ENCODE results near the gene CHAC2. TPM values are rescaled to one million over a fixed set of nuclear protein-coding genes. Genes with fewer than 3 reads are reported as not detected.

Gene CHAC2
- total RNA-seq, 4 donors from 2014 or later, result 4.0 to 15.0 (median 5.1) TPM

- TF ChIP-seq CTCF (IDR thresholded peaks at IDR 0.05; ENCODE audit: low read depth), result no peak
Measured at GRCh38 chr2:53819634-53820033, 52.0 kb downstream of the CHAC2 start.

DNA sequence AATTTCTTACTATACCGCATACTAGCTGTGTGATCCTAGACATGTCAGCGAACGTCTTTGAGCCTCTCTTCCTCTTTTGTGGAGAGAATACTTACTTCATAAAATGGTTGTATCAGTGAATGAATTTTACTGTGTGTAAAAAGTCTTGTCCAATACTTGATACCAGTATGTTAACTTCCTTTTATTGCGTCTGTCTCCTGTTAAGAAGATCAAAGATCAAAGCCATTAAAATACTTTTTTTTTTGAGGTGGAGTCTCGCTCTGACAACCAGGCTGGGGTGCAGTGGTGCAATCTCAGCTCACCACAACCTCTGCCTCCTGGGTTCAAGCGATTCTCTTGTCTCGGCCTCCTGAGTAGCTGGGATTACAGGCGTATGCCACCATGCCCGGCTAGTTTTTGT is 52.4 kb downstream of the CHAC2 start:
- TF ChIP-seq CTCF (IDR thresholded peaks at IDR 0.05; ENCODE audit: low read depth), result no peak

- TF ChIP-seq CTCF (IDR thresholded peaks at IDR 0.05; ENCODE audit: low read depth), result no peak
Measured at GRCh38 chr2:53820711-53821110, 53.1 kb downstream of the CHAC2 start.

DNA sequence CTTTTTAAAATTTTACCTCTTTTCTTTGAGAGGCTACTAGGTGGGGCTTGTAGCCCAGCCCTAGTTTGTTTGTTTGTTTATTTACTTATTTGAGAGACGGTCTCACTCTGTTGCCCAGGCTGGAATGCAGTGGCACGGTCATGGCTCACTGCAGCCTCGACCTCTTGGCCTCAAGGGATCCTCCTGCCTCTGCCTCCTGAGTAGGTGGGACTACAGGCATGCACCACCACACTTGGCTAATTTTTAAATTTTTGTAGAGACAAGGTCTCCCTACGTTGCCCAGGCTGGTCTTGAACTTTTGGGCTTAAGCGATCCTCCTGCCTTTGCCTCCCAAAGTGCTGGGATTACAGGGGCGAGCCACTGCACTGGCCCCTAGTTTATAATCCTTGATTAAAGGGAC is 54.2 kb downstream of the CHAC2 start:
- no peak for TF ChIP-seq CTCF (IDR thresholded peaks at IDR 0.05; ENCODE audit: low read depth)

Other genes with a start within 250 kb of the CHAC2 start
- 10 to 100 TPM; 15.6 to 25.8 (median 21.1) TPM for gene ASB3, start 19.1 kb downstream of the CHAC2 start, total RNA-seq
- 10 to 100 TPM; 39.1 to 55.5 (median 46.2) TPM for gene ERLEC1, start 19.2 kb downstream of the CHAC2 start, total RNA-seq
- gene GPR75, start 92.2 kb downstream of the CHAC2 start, total RNA-seq, result 1 to 10 TPM; 2.3 to 2.6 (median 2.5) TPM
- gene PSME4, start 203.2 kb downstream of the CHAC2 start, total RNA-seq, result 10 to 100 TPM; 39.6 to 91.1 (median 68.1) TPM

Measured in subcutaneous adipose tissue (tissue), 4 donors.